ENCODE measurements around the gene XPO5. TPM values are rescaled to one million over a fixed set of nuclear protein-coding genes. Genes with fewer than 3 reads are reported as not detected.
"Not testable (repeated sequence)": the region's sequence is repeated elsewhere in the genome, so short reads cannot be mapped to it uniquely, and the experiment has no call there.

XPO5 gene
- total RNA-seq, 1 donor from 2014 or later: 12.9 TPM

GRCh38 chr6:43505718-43506117, 70.1 kb downstream of the XPO5 start:
- DNase-seq: no peak
- ATAC-seq (ENCODE audit: poor library complexity): no peak
- intact Hi-C loops (cut with DNase I): loop anchor here (1.0 to 5.0 kb wide), 2 partner anchors 51 to 118 kb away; no protein-coding TSS in a partner anchor

- ATAC-seq (ENCODE audit: poor library complexity): no peak
- no peak for DNase-seq
- intact Hi-C loops (cut with DNase I): loop anchor here (5.0 kb wide), 1 partner anchor 118 kb away; no protein-coding TSS in a partner anchor
These were observed 70.9 kb downstream of the XPO5 start for GRCh38 chr6:43504756-43505593.

GRCh38 chr6:43503443-43503842, 72.4 kb downstream of the XPO5 start:
- intact Hi-C loops (cut with DNase I): no loop called here
- DNase-seq: no peak
- ATAC-seq (ENCODE audit: poor library complexity): no peak

GRCh38 chr6:43502666-43503065, 73.2 kb downstream of the XPO5 start:
- DNase-seq: no peak
- peak; percentile 61 for ATAC-seq (ENCODE audit: poor library complexity)
- intact Hi-C loops (cut with DNase I): no loop called here

- ATAC-seq (ENCODE audit: poor library complexity) (no peak), DNase-seq (no peak)
- intact Hi-C loops (cut with DNase I): no loop called here
These were observed 74.9 kb downstream of the XPO5 start for GRCh38 chr6:43500921-43501320.

GRCh38 chr6:43499028-43499815, 76.6 kb downstream of the XPO5 start:
- intact Hi-C loops (cut with DNase I): no loop called here
- ATAC-seq (ENCODE audit: poor library complexity): no peak
- no peak for DNase-seq

- intact Hi-C loops (cut with DNase I): not testable (repeated sequence)
These were observed 77.5 kb downstream of the XPO5 start for GRCh38 chr6:43498291-43498690.

GRCh38 chr6:43497689-43498088, 78.1 kb downstream of the XPO5 start:
- no peak for DNase-seq
- no peak for ATAC-seq (ENCODE audit: poor library complexity)
- intact Hi-C loops (cut with DNase I): no loop called here

More at GRCh38 chr6:43498291-43498690, 77.5 kb downstream of the XPO5 start:
- not testable (repeated sequence) for ATAC-seq (ENCODE audit: poor library complexity); DNase-seq

- no peak for DNase-seq
- intact Hi-C loops (cut with DNase I): no loop called here
- no peak for ATAC-seq (ENCODE audit: poor library complexity)
These were observed 78.8 kb downstream of the XPO5 start for GRCh38 chr6:43497129-43497396.

GRCh38 chr6:43496370-43497128, 79.3 kb downstream of the XPO5 start:
- ATAC-seq (ENCODE audit: poor library complexity): peak; percentile 28
- intact Hi-C loops (cut with DNase I): no loop called here
- no peak for DNase-seq

GRCh38 chr6:43495409-43495941, 80.4 kb downstream of the XPO5 start:
- intact Hi-C loops (cut with DNase I): no loop called here
- no peak for DNase-seq
- no peak for ATAC-seq (ENCODE audit: poor library complexity)

GRCh38 chr6:43494766-43495165, 81.1 kb downstream of the XPO5 start:
- intact Hi-C loops (cut with DNase I): no loop called here
- DNase-seq (no peak), ATAC-seq (ENCODE audit: poor library complexity) (no peak)

GRCh38 chr6:43494321-43494720, 81.5 kb downstream of the XPO5 start:
- DNase-seq: no peak
- ATAC-seq (ENCODE audit: poor library complexity): no peak
- intact Hi-C loops (cut with DNase I): no loop called here

- intact Hi-C loops (cut with DNase I): no loop called here
- no peak for DNase-seq
- ATAC-seq (ENCODE audit: poor library complexity): no peak
These were observed 82.0 kb downstream of the XPO5 start for GRCh38 chr6:43493833-43494232.

GRCh38 chr6:43493230-43493629, 82.6 kb downstream of the XPO5 start:
- DNase-seq (no peak), ATAC-seq (ENCODE audit: poor library complexity) (no peak)
- intact Hi-C loops (cut with DNase I): no loop called here

- peak; percentile 20 for ATAC-seq (ENCODE audit: poor library complexity)
- intact Hi-C loops (cut with DNase I): no loop called here
- DNase-seq: no peak
These were observed 83.2 kb downstream of the XPO5 start for GRCh38 chr6:43492673-43493072.

- DNase-seq: peak; percentile 93
- peak; percentile 83 for ATAC-seq (ENCODE audit: poor library complexity)
- intact Hi-C loops (cut with DNase I): no loop called here
These were observed 83.8 kb downstream of the XPO5 start for GRCh38 chr6:43491750-43492661.

GRCh38 chr6:43490523-43490939, 85.3 kb downstream of the XPO5 start:
- ATAC-seq (ENCODE audit: poor library complexity) (no peak), DNase-seq (no peak)
- intact Hi-C loops (cut with DNase I): no loop called here

Data from Right ventricle myocardium superior (tissue), 1 donor.